Endothelial cell of umbilical vein (primary cell): ENCODE results near the gene ATP2A2. TPM values are rescaled to one million over a fixed set of nuclear protein-coding genes. Genes with fewer than 3 reads are reported as not detected.

ENCODE experiments used
- BruUV-seq: library from RNA; stranded (reverse); fragments of 400-500 nt; replicated peaks from 2 replicates; lab custom pipeline; 2021; lab: Mats Ljungman, UMichigan
- CTCF ChIA-PET: fragments of 300-600, 350-600 bp; sonication (Branson Sonifier 250); formaldehyde crosslinking; loops from one replicate; lab custom pipeline; 2021; ENCODE audit warnings: antibody characterized with exemption, inconsistent platforms; lab: Charles Lee
- POLR2A ChIA-PET: fragments of 300-600, 350-600 bp; sonication (Branson Sonifier 250); formaldehyde crosslinking; loops from one replicate; lab custom pipeline; 2021; ENCODE audit warnings: antibody characterized with exemption, inconsistent platforms; lab: Charles Lee
- DNase-seq: peaks from one replicate; pipeline ENCODE4 v3.0.0-alpha.2; 2011; ENCODE audit warnings: low read depth, low spot score
- FAIRE-seq: peaks from 2 replicates; lab custom pipeline; 2011; peaks lifted over from hg19 to GRCh38; lab: Jason Lieb, UNC
- H2AFZ ChIP-seq: 2 replicates; pipeline ENCODE4 v1.6.0; 2012; ENCODE audit warnings: low read depth, low read length, control low read depth, inconsistent platforms
- H3K27ac ChIP-seq: 2 replicates; pipeline ENCODE4 v1.5.1; 2011; ENCODE audit warnings: low read depth, mild to moderate bottlenecking, control low read depth, low read length, moderate library complexity; ENCODE audit not compliant: insufficient read depth
- H3K27me3 ChIP-seq, 2 experiments: 2 replicates each; pipeline versions ENCODE4 v1.6.0 to v1.6.1; 2011; ENCODE audit warnings: low read length in 2 of 2, mixed read lengths in 1 of 2; ENCODE audit not compliant: control insufficient read depth in 2 of 2, insufficient read depth in 2 of 2
- H3K36me3 ChIP-seq, 2 experiments: 2 replicates in 1 of 2; 3 replicates in 1 of 2; pipeline ENCODE4 v1.5.1; 2011; ENCODE audit warnings: low read length in 2 of 2, mild to moderate bottlenecking in 1 of 2, moderate library complexity in 1 of 2; ENCODE audit not compliant: control insufficient read depth in 2 of 2, insufficient read depth in 2 of 2; ENCODE audit errors: extremely low read depth in 1 of 2
- H3K4me1 ChIP-seq: 3 replicates; pipeline ENCODE4 v1.5.1; 2011; ENCODE audit warnings: mild to moderate bottlenecking, low read length; ENCODE audit not compliant: control insufficient read depth, insufficient read depth; ENCODE audit errors: extremely low read depth
- H3K4me2 ChIP-seq: 2 replicates; pipeline ENCODE4 v1.6.1; 2011; ENCODE audit warnings: low read length, control low read depth, mixed read lengths; ENCODE audit not compliant: insufficient read depth
- H3K4me3 ChIP-seq, 3 experiments: fragments of 200-600 bp in 1 of 3; sonication (generic), shearing (Covaris generic) in 1 of 3; replicated peaks in 1 of 3; 2 replicates each; pipeline ENCODE4 v1.5.1; 2011 to 2016; ENCODE audit warnings: control low read depth in 3 of 3, low read length in 3 of 3, mild to moderate bottlenecking in 2 of 3, inconsistent platforms in 1 of 3, low read depth in 1 of 3, moderate library complexity in 1 of 3; ENCODE audit not compliant: insufficient read depth in 1 of 3
- H3K79me2 ChIP-seq: 2 replicates; pipeline ENCODE4 v1.6.0; 2012; ENCODE audit warnings: low read length, inconsistent platforms; ENCODE audit not compliant: control insufficient read depth, insufficient read depth
- H3K9ac ChIP-seq: replicated peaks from 2 replicates; pipeline ENCODE3; 2011; ENCODE audit warnings: low read length, control low read depth; ENCODE audit not compliant: insufficient read depth; ENCODE audit errors: extremely low read depth
- H3K9me1 ChIP-seq: replicated peaks from 3 replicates; pipeline ENCODE4 v1.6.0; 2011; ENCODE audit warnings: mild to moderate bottlenecking, low read length; ENCODE audit not compliant: control insufficient read depth, insufficient read depth; ENCODE audit errors: extremely low read depth
- H3K9me3 ChIP-seq: replicated peaks from 2 replicates; pipeline ENCODE4 v1.5.1; 2012; ENCODE audit warnings: low read length, inconsistent platforms; ENCODE audit not compliant: control insufficient read depth, insufficient read depth
- H4K20me1 ChIP-seq: replicated peaks from 2 replicates; pipeline ENCODE3; 2011; ENCODE audit warnings: mild to moderate bottlenecking, low read length; ENCODE audit not compliant: control insufficient read depth, insufficient read depth; ENCODE audit errors: extremely low read depth
- EZH2 ChIP-seq: IDR thresholded peaks from 2 replicates; pipeline ENCODE4 v1.6.1; 2012; ENCODE audit warnings: borderline replicate concordance, low read depth, mild to moderate bottlenecking, moderate library complexity, low read length, inconsistent platforms; ENCODE audit not compliant: severe bottlenecking
- FOS ChIP-seq: IDR thresholded peaks from 2 replicates; pipeline ENCODE4 v1.6.1; 2011; ENCODE audit warnings: mild to moderate bottlenecking, low read length, moderate library complexity, borderline replicate concordance; ENCODE audit not compliant: insufficient read depth
- GATA2 ChIP-seq: IDR thresholded peaks from 2 replicates; pipeline ENCODE4 v1.7.0; 2011; ENCODE audit warnings: low read depth, mild to moderate bottlenecking, moderate library complexity, mixed read lengths, low read length; ENCODE audit not compliant: insufficient read length, insufficient read depth
- JUN ChIP-seq: IDR thresholded peaks from 2 replicates; pipeline ENCODE4 v1.6.1; 2011; ENCODE audit warnings: borderline replicate concordance, low read depth; ENCODE audit not compliant: insufficient read length, insufficient read depth
- MYC ChIP-seq: IDR thresholded peaks from one replicate; pipeline ENCODE4 v1.6.1; 2011; ENCODE audit warnings: mild to moderate bottlenecking, low read depth, low read length
- POLR2A ChIP-seq: IDR thresholded peaks from 2 replicates; pipeline ENCODE4 v1.6.1; 2012; ENCODE audit warnings: low read depth, mild to moderate bottlenecking, control low read depth, low read length
- POLR2AphosphoS5 ChIP-seq: IDR thresholded peaks from 2 replicates; pipeline ENCODE4 v1.6.1; 2012; ENCODE audit warnings: low read depth, mild to moderate bottlenecking, control low read depth, low read length, moderate library complexity; ENCODE audit not compliant: insufficient read depth
- dilution Hi-C: fragments of 300-500 bp; cut with MboI; formaldehyde crosslinking; loops from one replicate; pipeline ENCODE4 v1.15.0; 2019; ENCODE audit warnings: low sequenced_read_pairs; ENCODE audit not compliant: extremely low pct_ligation_motif_present
- intact Hi-C: fragments of 100-400 bp; cut with micrococcal nuclease; formaldehyde crosslinking; loops from one replicate; pipeline ENCODE4 v1.10.0; 2022
- polyA plus RNA-seq, 4 experiments: library from polyadenylated mRNA; depleted of rRNA in 3 of 4; stranded (reverse) in 3 of 4; unstranded in 1 of 4; fragments of >200 nt; gene quantifications; 2 replicates each; pipeline versions ENCODE4 v1.2.1 to v1.2.3, GENCODE V29; 2011 to 2012; ENCODE audit warnings: missing spikeins in 1 of 4
- total RNA-seq: library from RNA; stranded (reverse); gene quantifications from 2 replicates; pipeline ENCODE4 v1.2.3, GENCODE V29; 2021
- TF ChIP-seq, protein P1 (sequence below): IDR thresholded peaks from 2 replicates; pipeline ENCODE4 v1.6.1; 2011; ENCODE audit not compliant: insufficient read depth, insufficient read length
- TF ChIP-seq, protein P2 (sequence below), 2 donors: IDR thresholded peaks; 1 replicate in 1 of 2; 2 replicates in 1 of 2; pipeline ENCODE4 v1.5.1; 2011; ENCODE audit warnings: low read length in 2 of 2, mild to moderate bottlenecking in 2 of 2, moderate library complexity in 2 of 2, control low read depth in 1 of 2, inconsistent platforms in 1 of 2, low read depth in 1 of 2; ENCODE audit not compliant: insufficient read depth in 1 of 2; ENCODE audit errors: extremely low read depth in 1 of 2

The ATP2A2 gene
- total and polyA plus RNA-seq, 2 donors (not counting 3 experiments of a cell fraction or from before 2014, with no cell fraction given) = 102 to 239 TPM

DNA sequence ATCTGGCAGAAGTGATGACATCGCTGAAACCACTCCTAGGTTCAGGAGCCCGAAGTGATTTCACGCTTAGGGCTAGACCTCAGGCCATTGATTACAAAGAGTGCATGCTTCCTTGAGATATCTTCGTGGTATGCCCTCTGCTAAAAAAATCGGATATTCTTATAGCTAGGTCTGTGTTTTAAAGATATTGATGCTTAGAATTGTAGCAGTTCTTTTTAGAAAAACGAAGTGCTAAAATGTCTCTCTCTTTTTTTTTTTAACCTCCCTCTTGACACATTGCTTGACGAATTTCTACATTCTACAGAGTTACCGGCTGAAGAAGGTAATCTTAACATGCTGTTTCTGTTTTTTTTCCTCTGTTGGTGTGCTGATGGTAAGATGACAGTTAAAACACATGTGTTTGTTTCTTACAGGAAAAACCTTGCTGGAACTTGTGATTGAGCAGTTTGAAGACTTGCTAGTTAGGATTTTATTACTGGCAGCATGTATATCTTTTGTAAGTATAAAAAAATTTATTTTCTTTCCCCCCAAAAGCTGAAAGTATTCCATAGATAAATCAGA, 1.3 kb downstream of the ATP2A2 start:
- DNase-seq (no peak), FAIRE-seq (no peak)
- ChIA-PET POLR2A (interaction anchor here (0.7 to 0.9 kb wide), 2 partner anchors 30 to 162 kb away, joined by 3 read pairs; no protein-coding TSS in a partner anchor), CTCF (interaction anchor here (1.8 to 3.0 kb wide), 2 partner anchors 58 to 149 kb away, joined by 4 to 16 read pairs; no protein-coding TSS in a partner anchor)
- no peaks in the 10 kb centered on the region for H3K27me3 ChIP-seq
- BruUV-seq = no TSS peak
- H3K9me1 ChIP-seq = no peaks in the 10 kb centered on the region
- TF ChIP-seq, protein P1, sequence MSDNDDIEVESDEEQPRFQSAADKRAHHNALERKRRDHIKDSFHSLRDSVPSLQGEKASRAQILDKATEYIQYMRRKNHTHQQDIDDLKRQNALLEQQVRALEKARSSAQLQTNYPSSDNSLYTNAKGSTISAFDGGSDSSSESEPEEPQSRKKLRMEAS = no peak
- TF ChIP-seq MYC (no peak), POLR2A (no peak), JUN (no peak), EZH2 (no peak), POLR2AphosphoS5 (no peak), FOS (no peak), GATA2 (no peak)
- TF ChIP-seq, protein P2, sequence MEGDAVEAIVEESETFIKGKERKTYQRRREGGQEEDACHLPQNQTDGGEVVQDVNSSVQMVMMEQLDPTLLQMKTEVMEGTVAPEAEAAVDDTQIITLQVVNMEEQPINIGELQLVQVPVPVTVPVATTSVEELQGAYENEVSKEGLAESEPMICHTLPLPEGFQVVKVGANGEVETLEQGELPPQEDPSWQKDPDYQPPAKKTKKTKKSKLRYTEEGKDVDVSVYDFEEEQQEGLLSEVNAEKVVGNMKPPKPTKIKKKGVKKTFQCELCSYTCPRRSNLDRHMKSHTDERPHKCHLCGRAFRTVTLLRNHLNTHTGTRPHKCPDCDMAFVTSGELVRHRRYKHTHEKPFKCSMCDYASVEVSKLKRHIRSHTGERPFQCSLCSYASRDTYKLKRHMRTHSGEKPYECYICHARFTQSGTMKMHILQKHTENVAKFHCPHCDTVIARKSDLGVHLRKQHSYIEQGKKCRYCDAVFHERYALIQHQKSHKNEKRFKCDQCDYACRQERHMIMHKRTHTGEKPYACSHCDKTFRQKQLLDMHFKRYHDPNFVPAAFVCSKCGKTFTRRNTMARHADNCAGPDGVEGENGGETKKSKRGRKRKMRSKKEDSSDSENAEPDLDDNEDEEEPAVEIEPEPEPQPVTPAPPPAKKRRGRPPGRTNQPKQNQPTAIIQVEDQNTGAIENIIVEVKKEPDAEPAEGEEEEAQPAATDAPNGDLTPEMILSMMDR (IDR thresholded peaks at IDR 0.05; ENCODE audit: extremely low read depth in 1 of 2, insufficient read depth in 1 of 2, low read depth in 1 of 2, low read length in 2 of 2) = no peak
- H3K79me2 ChIP-seq = peaks cover 58% of the 10 kb centered on the region
- intact Hi-C loops = loop anchor here (5.0 kb wide), 1 partner anchor 160 kb away; the partner anchor contains the start of gene IFT81
- H3K27ac ChIP-seq = peak overlapping the region; percentile 76
- no peak overlapping the region for H2AFZ ChIP-seq
- peaks cover 0 to 13% of the 10 kb centered on the region in 2 experiments for H3K36me3 ChIP-seq
- H3K9me3 ChIP-seq = no peaks in the 10 kb centered on the region
- peak overlapping the region; percentile 95 for H3K4me2 ChIP-seq
- peak overlapping the region; percentile 63 for H3K9ac ChIP-seq
- dilution Hi-C loops = no loop called here
- H4K20me1 ChIP-seq = peaks cover 9% of the 10 kb centered on the region
- peaks cover 45% of the 10 kb centered on the region for H3K4me1 ChIP-seq
- H3K4me3 ChIP-seq = peak overlapping the region; percentile 31 to 92 (median 73)
